A549 treated with Hydrocortisone at 1 μM for 4 hours (cell line): ENCODE results near the gene HDHD2. TPM values are rescaled to one million over a fixed set of nuclear protein-coding genes. Genes with fewer than 3 reads are reported as not detected.

Source experiments
- total RNA-seq: library from RNA; stranded (reverse); fragments of 200-300 nt; extraction: Qiagen RNA extraction; gene quantifications from 5 replicates; pipeline ENCODE4 v1.2.3, GENCODE V29; 2022

HDHD2 gene
- 8.3 to 11.7 TPM (median 9.0 TPM) in 5 replicates for total RNA-seq

DNA sequence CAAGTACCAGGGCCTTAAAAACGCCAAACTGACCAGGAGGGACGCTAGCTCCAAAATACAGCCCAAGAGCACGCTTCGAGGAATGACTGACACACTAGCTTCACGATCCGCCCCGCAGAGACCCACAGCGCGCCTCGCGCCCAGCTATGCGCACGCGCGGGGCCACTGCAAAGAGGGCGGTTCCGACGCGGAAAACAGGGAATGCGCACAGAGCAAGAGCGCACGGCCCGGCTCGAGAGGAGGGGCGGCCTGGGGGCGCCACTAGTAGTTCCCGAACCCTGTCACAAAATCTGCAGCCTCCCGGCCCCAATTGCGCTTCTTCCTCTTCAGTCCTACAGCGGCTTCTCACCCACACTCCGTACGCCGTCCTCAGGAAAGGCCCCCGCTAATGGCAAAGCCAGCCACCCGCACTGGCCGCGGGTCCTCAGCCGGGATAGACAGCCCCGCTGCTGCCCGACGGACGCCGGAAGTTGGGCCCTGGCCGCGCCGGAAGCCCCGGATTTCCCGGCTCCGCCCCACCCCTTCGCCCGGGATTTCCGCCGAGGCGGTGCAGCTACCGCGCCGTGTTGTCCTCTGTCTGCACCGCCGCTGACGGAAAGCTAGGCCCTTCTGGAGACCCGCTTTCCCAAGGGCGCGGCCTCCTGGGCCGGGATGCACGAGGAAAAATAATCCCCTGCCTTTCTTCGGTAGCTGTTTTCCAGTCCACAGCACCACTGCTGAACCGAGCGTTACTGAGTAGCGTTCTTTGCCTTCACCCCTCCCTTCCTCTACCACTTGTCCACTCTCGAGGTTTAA, at the start of gene HDHD2:
Gene HDHD2 (minus strand): TSS at position 472 of the 795 bp plus-strand sequence. CDS start 14,061 bp downstream, outside the sequence.

GRCh38 chr18:47175898-47176575, 25.7 kb upstream of the HDHD2 start, which contains the start of gene IER3IP1:
IER3IP1 (minus strand) TSS chr18:47176364; CDS start chr18:47176277, 87 bp downstream.

Other genes starting within 250 kb of the HDHD2 start
- gene PIAS2, start 233.0 kb downstream of the HDHD2 start, total RNA-seq: 7.3 to 9.6 TPM (median 8.6 TPM) in 5 replicates
- gene KATNAL2, start 232.9 kb downstream of the HDHD2 start, total RNA-seq: 1.2 to 2.0 TPM (median 1.7 TPM) in 5 replicates
- not detected in 5 replicates for gene ELOA2, start 114.9 kb downstream of the HDHD2 start, total RNA-seq
- 16.8 to 22.9 TPM (median 18.3 TPM) in 5 replicates for gene IER3IP1, start 25.9 kb upstream of the HDHD2 start, total RNA-seq
- not detected in 5 replicates for gene SKOR2, start 101.2 kb upstream of the HDHD2 start, total RNA-seq